H1 (cell line): ENCODE measurements around the gene KRT8. TPM values are rescaled to one million over a fixed set of nuclear protein-coding genes. Genes with fewer than 3 reads are reported as not detected.

Experiments
- HDAC6 ChIP-seq: IDR thresholded peaks from one replicate; pipeline ENCODE4 v1.7.1; 2012; ENCODE audit warnings: low read depth, mild to moderate bottlenecking, inconsistent platforms, low read length, moderate library complexity
- RNF2 ChIP-seq: fragments of 200-900, 300-1000 bp; sonication (generic); IDR thresholded peaks from 2 replicates; pipeline ENCODE4 v1.7.1; 2016; ENCODE audit warnings: borderline replicate concordance, low read depth, mild to moderate bottlenecking, antibody characterized with exemption, low read length; ENCODE audit not compliant: poor library complexity, severe bottlenecking; ENCODE audit errors: missing control alignments
- SIX5 ChIP-seq: IDR thresholded peaks from 2 replicates; pipeline ENCODE4 v1.6.1; 2011; ENCODE audit warnings: mild to moderate bottlenecking, low read depth, low read length
- TAF7 ChIP-seq: optimal IDR thresholded peaks from 2 replicates; pipeline ENCODE3; 2011; ENCODE audit warnings: low read depth, mild to moderate bottlenecking, inconsistent platforms, low read length, moderate library complexity, borderline replicate concordance
- USF2 ChIP-seq: IDR thresholded peaks from 2 replicates; pipeline ENCODE4 v1.6.1; 2011; ENCODE audit warnings: low read length, improper control_type of control experiment
- polyA plus RNA-seq, 7 experiments: library from polyadenylated mRNA; depleted of rRNA in 3 of 7; stranded (reverse) in 5 of 7; unstranded in 2 of 7; fragments of >200 nt in 5 of 7; fragments of 200-250 nt in 2 of 7; gene quantifications; 1 replicate in 5 of 7; 2 replicates in 1 of 7; 4 replicates in 1 of 7; pipeline versions ENCODE4 v1.2.1 to v1.2.3, GENCODE V29; 2011 to 2013; ENCODE audit warnings: missing spikeins in 2 of 7, mixed read lengths in 2 of 7
- total RNA-seq: library from RNA; stranded (reverse); fragmentation: NEBNext Ultra II Directional; extraction: Animal tissue kit (Norgen Biotek cat#: 25700); gene quantifications from 2 replicates; pipeline ENCODE4 v1.2.1, GENCODE V29; 2021

Gene KRT8
- total and polyA plus RNA-seq, 2 of the 8 experiments (the other 6 are each of a cell fraction or from before 2014, with no cell fraction given) = 280 to 290 TPM

- no peak for TF ChIP-seq USF2
- TF ChIP-seq RNF2 = no peak
- TF ChIP-seq SIX5 = no peak
- no peak for TF ChIP-seq TAF7
- TF ChIP-seq HDAC6 = no peak
Observed at GRCh38 chr12:52946334-52946733, 41.5 kb upstream of the KRT8 start (continued).
